ENCODE data around the gene RRP9. TPM values are rescaled to one million over a fixed set of nuclear protein-coding genes. Genes with fewer than 3 reads are reported as not detected.

RRP9 gene
- polyA plus RNA-seq, 1 donor from 2014 or later: 26.8 TPM

GRCh38 chr3:51980253-51980652 lies 38.5 kb upstream of the RRP9 start:
- Histone ChIP-seq H3K79me2 (replicated peaks; ENCODE audit: insufficient read depth, low read length) (no peaks in the 10 kb centered on the region), H3K4me3 (ENCODE audit: low read length) (no peak overlapping the region), H3K27me3 (ENCODE audit: insufficient read depth, low read depth, low read length) (no peaks in the 10 kb centered on the region), H2AFZ (ENCODE audit: low read depth, low read length) (no peak overlapping the region), H3K36me3 (ENCODE audit: insufficient read depth, low read length) (no peaks in the 10 kb centered on the region), H3K9me2 (ENCODE audit: insufficient read depth, low read length) (no peaks in the 10 kb centered on the region), H3F3A (ENCODE audit: insufficient read depth, low read length, poor library complexity, severe bottlenecking) (no peaks in the 10 kb centered on the region), H3K27ac (ENCODE audit: low read length) (no peak overlapping the region), H3K4me2 (ENCODE audit: low read length) (no peak overlapping the region), H3K9ac (ENCODE audit: low read length) (no peak overlapping the region), H3K9me3 (ENCODE audit: low read length) (no peaks in the 10 kb centered on the region), H4K20me1 (ENCODE audit: insufficient read depth) (no peaks in the 10 kb centered on the region)
- TF ChIP-seq, protein P1, sequence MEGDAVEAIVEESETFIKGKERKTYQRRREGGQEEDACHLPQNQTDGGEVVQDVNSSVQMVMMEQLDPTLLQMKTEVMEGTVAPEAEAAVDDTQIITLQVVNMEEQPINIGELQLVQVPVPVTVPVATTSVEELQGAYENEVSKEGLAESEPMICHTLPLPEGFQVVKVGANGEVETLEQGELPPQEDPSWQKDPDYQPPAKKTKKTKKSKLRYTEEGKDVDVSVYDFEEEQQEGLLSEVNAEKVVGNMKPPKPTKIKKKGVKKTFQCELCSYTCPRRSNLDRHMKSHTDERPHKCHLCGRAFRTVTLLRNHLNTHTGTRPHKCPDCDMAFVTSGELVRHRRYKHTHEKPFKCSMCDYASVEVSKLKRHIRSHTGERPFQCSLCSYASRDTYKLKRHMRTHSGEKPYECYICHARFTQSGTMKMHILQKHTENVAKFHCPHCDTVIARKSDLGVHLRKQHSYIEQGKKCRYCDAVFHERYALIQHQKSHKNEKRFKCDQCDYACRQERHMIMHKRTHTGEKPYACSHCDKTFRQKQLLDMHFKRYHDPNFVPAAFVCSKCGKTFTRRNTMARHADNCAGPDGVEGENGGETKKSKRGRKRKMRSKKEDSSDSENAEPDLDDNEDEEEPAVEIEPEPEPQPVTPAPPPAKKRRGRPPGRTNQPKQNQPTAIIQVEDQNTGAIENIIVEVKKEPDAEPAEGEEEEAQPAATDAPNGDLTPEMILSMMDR (IDR thresholded peaks at IDR 0.05; ENCODE audit: poor library complexity, severe bottlenecking): no peak
- TF ChIP-seq EP300 (conservative IDR thresholded peaks at IDR 0.05; ENCODE audit: poor library complexity, severe bottlenecking) (no peak), SMC3 (conservative IDR thresholded peaks at IDR 0.05; ENCODE audit: poor library complexity) (no peak), MXI1 (conservative IDR thresholded peaks at IDR 0.05; ENCODE audit: poor library complexity, severe bottlenecking) (no peak), TAF1 (IDR thresholded peaks at IDR 0.05; ENCODE audit: low read depth) (no peak), RAD21 (conservative IDR thresholded peaks at IDR 0.05) (no peak), EZH2 (IDR thresholded peaks at IDR 0.05; ENCODE audit: borderline replicate concordance, insufficient read depth, low read length, poor library complexity, severe bottlenecking) (no peak), REST (IDR thresholded peaks at IDR 0.05; ENCODE audit: borderline replicate concordance) (no peak), POLR2AphosphoS5 (IDR thresholded peaks at IDR 0.05) (no peak)

DNA sequence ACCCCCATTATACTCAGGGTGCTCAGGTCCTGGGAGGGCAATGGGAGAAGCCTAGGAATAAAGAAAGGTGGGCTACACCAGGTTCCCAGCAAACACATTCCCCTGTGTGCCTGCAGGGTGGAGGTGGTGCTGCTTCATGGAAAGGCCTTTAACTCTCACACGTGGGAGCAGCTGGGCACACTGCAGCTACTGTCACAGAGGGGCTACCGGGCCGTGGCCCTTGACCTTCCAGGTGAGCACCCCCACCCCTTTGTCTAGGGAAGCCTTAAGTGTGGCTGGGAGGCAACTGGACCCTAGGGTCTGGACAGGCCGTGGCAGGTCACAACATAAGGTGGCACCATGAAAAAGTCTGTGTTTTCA lies 36.4 kb upstream of the RRP9 start:
- H3F3A ChIP-seq (ENCODE audit: insufficient read depth, low read length, poor library complexity, severe bottlenecking): no peaks in the 10 kb centered on the region
- no peak overlapping the region for H2AFZ ChIP-seq (ENCODE audit: low read depth, low read length)
- no peaks in the 10 kb centered on the region for H3K36me3 ChIP-seq (ENCODE audit: insufficient read depth, low read length)
- no peaks in the 10 kb centered on the region for H3K9me3 ChIP-seq (ENCODE audit: low read length)
- H3K4me2 ChIP-seq (ENCODE audit: low read length): no peak overlapping the region
- H3K9me2 ChIP-seq (ENCODE audit: insufficient read depth, low read length): no peaks in the 10 kb centered on the region
- H4K20me1 ChIP-seq (ENCODE audit: insufficient read depth): no peaks in the 10 kb centered on the region
- no peaks in the 10 kb centered on the region for H3K27me3 ChIP-seq (ENCODE audit: insufficient read depth, low read depth, low read length)
- H3K27ac ChIP-seq (ENCODE audit: low read length): no peak overlapping the region
- no peak overlapping the region for H3K4me3 ChIP-seq (ENCODE audit: low read length)
- H3K9ac ChIP-seq (ENCODE audit: low read length): no peak overlapping the region
- H3K79me2 ChIP-seq (replicated peaks; ENCODE audit: insufficient read depth, low read length): no peaks in the 10 kb centered on the region
- no peak for TF ChIP-seq EZH2 (IDR thresholded peaks at IDR 0.05; ENCODE audit: borderline replicate concordance, insufficient read depth, low read length, poor library complexity, severe bottlenecking)
